IPS DF 4.7 (cell line): Measurements from ENCODE around the gene VPS8.

ENCODE experiments used
- DNase-seq: peaks from one replicate; pipeline ENCODE4 v3.0.0-alpha.2; 2013; ENCODE audit warnings: low spot score; ENCODE audit errors: extremely low read depth

Gene VPS8

GRCh38 chr3:184784731-184785500 is 27.1 kb upstream of the VPS8 start:
- no peak for DNase-seq

GRCh38 chr3:184785890-184786279 is 26.1 kb upstream of the VPS8 start:
- no peak for DNase-seq

DNA sequence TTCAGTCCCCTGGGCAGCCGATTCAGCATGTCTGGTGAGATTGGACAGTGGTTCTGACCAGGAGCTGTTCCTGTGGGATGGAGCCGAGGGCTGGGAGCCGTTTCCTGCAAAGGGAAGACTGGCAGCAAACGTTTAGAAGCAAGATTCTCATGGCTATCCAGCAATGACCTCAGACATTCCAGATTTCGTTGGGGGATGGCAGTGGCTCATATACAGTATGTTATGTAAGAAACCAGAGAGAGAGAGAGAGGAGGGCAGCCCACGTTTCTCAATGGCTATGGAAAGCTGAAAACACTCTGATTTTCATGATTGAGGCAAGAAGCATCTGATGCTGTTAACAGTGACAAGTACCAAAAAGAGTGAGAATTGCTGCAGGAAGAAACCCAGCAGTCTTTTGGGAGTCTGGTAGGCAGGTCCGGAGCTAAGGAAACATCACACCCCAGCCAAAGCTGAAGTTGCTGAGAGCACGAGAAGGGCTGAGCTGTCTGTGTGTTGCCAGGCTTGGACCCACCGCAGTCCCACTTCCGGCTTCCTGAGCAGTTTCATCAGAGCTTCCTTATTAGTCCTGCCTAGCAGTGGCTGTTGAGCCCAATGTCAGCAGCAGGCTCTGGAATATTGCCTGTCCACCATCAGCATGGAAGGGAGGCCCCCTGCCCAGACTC is 25.6 kb upstream of the VPS8 start:
- no peak for DNase-seq

DNA sequence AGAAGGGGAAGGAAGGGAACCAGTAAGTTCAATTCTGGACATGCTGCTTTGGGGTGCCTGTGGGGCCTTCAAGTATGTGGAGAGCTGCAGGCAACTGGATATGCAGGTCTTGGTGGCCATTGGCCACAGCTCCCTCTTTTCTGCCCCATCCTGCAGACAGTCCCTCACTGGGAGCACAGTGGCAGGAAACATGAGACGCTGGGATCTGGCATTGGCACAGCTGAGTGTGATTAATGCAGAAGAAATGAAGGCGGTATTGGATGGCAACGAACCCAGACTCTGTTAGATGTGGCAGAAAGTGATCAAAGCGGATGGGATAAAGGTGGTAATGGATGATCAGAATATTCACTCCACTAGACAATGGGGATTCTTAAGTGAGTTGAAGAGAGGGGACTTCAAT is 23.2 kb upstream of the VPS8 start:
- no peak for DNase-seq

- DNase-seq: no peak
These were observed 22.5 kb upstream of the VPS8 start for GRCh38 chr3:184789314-184789998.

- no peak for DNase-seq
These were observed 20.8 kb upstream of the VPS8 start for GRCh38 chr3:184791171-184791570.

- no peak for DNase-seq
These were observed 16.3 kb upstream of the VPS8 start for GRCh38 chr3:184795522-184796190.

GRCh38 chr3:184796551-184796950 is 15.4 kb upstream of the VPS8 start:
- DNase-seq: no peak

DNA sequence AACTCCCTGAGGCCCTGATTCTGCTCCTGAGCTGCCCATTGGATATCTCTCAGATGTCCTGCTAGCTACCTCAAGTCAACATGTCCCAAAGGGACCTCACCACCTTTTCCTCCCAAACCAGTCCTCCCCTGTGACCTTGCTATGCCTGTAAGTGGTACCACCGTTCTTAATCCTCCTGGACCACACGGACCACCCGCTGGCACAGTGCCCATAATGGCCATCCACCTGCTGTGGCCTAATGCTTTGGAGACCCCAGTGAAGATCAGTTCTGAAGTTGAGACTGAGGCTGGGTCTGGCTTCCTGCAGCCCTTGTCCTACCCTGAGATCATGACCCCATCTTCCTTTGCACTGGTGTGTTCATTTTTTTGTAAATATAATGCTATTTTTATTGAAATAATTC is 15.0 kb upstream of the VPS8 start:
- DNase-seq: no peak

DNA sequence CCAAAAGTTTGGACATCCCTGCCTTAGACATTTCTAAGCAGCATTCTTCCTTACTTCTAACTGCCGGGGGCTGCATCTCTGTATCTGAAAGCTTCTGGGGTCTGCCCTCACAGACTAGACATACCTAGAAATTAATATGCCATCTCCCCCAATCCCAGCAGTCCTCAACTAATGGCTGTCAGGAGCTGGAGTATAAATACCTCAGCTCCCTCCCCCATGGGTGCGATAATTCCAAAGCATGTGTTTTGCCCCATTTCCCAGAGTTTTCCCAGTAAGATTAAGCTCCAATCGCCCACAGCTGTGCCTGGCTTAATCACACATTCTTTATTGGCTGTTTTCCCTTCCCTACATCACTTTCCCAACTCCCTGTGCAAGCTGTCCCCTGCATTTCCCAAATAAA is 13.8 kb upstream of the VPS8 start:
- DNase-seq: no peak

DNA sequence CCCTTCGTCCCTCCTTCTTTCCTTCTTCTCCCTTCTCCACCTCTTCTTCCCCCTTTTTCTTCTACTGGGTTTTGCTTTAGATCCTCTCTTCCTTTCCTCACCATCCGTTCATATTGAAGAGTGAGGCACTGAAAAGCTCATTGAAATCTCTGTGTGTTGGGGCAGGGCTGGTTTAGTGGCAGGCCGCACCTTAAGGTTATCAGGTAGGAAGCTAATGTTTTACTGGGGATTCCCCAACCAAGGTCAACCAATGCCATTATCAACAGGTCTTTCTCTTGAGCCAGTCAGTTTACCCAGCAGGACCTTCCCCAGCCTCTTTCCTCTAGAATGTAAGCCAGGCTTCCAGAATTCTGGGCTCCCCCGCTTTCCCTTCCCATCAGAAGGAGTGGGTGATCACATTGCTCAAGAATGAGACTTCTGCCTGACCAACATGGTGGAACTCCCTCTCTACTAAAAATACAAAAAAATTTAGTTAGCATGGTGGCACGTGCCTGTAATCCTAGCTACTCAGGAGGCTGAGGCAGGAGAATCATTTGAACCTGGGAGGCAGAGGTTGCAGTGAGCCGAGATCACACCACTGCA is 11.5 kb upstream of the VPS8 start:
- DNase-seq: no peak

DNA sequence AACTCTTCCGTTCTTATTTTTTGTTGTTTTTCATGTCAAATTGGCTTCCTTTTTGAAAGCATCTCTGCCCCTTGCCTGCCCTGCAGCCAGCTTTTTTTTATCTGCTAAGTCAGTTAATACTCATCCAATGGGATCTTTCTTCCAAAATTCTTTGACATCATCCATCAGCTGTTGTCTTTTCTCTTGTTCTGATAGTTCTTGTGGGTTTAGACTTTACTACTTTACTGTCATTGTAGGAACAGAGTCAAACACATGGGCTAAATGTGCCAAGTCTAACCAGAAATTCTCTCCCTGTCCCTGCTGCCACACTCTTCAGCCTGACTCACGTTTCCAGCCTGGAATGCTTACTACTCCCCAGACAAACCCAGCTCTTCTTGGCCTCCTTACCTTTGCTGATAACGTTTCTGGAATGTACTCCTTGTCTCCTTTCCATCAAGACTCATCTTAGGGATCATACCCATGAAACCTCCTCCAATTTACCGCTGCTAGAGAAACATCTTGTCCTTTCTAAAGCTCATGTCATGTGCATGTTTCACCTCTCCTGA is 10.7 kb upstream of the VPS8 start:
- DNase-seq: no peak

DNA sequence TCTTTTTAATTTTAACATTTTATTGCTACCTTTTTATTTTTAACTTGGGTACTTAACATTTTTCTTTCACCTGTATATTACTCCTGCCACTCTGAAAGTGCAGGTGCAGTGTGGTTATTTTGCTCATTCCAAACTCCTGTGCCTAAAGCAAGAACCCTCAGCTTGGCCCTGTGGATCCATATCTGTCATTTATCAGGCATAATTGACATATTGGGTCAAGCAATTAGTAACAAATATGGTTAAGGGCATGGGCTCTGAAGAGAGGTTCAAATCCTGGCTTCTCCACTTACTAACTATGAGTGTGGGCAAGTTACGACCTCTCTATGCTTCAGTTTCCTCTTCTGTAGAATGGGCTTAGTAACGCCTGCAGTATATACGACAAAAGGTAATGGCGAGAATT is 9.8 kb upstream of the VPS8 start:
- no peak for DNase-seq

- no peak for DNase-seq
These were observed 7.2 kb upstream of the VPS8 start for GRCh38 chr3:184804801-184805200.

DNA sequence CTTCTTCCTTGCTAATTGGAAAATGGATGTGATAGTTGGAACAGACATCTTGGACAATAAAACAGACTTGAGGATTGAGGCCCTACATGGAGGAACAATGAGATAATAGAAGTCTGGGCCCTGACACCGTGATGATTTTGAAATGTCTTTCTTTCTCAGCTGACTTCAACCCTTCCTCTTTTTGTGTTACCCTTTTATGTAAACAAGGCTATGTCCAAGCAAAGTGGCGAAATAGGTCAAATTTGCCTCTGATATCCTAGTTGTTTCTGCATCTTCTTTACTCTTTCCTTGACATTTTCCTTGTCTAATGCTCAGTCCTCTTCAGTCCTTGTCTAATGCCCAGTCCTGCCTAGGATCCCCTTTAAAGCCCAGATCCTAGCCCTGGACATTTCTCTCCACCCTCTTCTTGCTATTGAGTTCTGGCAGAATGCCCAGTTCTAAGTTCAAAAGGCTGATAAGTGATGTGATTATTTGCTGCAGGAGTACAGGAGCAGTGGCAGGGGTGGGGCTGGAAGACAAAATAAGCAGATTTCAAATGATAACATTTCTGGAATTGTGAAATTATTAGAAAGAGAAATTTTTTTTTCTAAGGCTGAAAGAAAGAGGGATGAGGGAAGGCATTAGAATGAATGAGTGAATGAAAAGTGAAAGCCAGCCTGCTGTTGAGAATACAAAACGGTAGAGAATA is 6.5 kb upstream of the VPS8 start:
- no peak for DNase-seq

- no peak for DNase-seq
These were observed 5.2 kb upstream of the VPS8 start for GRCh38 chr3:184806567-184807271.

DNA sequence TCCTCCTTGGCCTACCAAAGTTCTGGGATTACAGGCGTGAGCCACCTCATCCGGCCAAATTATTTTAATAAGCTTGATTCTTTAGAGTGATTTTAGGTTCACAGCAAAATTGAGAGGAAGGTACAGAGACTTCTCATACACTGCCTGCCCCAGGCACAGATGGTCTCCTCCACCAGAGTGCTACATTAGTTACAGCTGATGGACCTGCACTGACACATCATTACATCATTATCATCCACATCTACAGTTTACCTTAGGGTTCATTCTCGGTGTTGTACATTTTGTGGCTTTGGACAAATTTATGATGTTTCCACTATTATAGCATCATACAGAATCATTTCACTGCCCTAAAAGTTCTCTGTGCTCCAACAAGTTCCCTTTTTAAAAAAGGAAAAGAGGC is 4.4 kb upstream of the VPS8 start:
- DNase-seq: no peak

DNA sequence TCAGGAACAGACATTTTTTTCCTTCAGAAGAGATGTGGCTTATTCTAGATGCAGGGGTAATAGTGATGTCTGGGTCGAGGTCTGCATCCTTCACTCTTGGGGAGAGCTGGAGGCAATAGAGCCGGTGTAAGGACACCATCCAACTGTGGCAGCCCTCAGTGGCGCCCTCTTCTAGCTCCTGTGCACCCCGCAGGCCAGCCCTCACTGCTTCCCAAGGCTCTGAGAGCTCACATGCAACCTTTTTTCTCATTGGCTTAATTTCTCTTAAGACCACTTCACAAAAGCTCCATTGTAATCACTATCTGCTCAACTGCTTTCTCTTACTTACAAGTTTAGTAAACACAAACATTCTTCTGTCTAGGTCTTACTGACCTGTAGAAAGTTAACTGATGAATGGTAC is 3.9 kb upstream of the VPS8 start:
- DNase-seq: peak; percentile 30

DNA sequence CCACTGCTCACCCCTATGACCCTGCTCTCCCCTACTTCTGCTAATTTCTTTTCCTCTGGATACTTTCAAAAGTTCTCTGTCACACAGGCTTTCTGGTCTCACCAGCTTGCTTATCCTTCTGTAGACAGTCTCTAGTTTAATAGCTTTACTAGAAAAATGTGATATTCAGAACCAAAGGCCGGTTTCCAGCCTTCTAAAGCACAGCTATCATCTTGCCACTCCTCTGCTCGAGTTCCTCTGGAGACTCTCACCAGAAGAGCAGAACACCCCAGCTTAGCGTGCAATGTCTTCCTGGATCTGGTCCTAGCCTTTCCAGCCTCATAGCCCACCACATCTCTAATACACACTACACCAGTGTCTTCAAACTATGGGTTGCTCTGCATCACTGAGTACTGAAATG is 1.8 kb upstream of the VPS8 start:
- DNase-seq: no peak

- no peak for DNase-seq
These were observed 932 bp upstream of the VPS8 start for GRCh38 chr3:184811034-184811433.
